GM08714 (cell line): ENCODE data around the gene MAP1LC3B.

Experiments used
- H3K4me3 ChIP-seq: fragments of 200-500 bp; sonication (Bioruptor generic); 2 replicates; pipeline ENCODE4 v1.5.1; 2014; ENCODE audit warnings: mild to moderate bottlenecking, low read length, inconsistent platforms
- ZNF274 ChIP-seq: IDR thresholded peaks from 2 replicates; pipeline ENCODE4 v1.6.1; 2012; ENCODE audit warnings: mild to moderate bottlenecking, low read depth, low read length

Gene MAP1LC3B

GRCh38 chr16:87435372-87436224, 43.5 kb downstream of the MAP1LC3B start:
- H3K4me3 ChIP-seq = no peak overlapping the region
- no peak for TF ChIP-seq ZNF274

DNA sequence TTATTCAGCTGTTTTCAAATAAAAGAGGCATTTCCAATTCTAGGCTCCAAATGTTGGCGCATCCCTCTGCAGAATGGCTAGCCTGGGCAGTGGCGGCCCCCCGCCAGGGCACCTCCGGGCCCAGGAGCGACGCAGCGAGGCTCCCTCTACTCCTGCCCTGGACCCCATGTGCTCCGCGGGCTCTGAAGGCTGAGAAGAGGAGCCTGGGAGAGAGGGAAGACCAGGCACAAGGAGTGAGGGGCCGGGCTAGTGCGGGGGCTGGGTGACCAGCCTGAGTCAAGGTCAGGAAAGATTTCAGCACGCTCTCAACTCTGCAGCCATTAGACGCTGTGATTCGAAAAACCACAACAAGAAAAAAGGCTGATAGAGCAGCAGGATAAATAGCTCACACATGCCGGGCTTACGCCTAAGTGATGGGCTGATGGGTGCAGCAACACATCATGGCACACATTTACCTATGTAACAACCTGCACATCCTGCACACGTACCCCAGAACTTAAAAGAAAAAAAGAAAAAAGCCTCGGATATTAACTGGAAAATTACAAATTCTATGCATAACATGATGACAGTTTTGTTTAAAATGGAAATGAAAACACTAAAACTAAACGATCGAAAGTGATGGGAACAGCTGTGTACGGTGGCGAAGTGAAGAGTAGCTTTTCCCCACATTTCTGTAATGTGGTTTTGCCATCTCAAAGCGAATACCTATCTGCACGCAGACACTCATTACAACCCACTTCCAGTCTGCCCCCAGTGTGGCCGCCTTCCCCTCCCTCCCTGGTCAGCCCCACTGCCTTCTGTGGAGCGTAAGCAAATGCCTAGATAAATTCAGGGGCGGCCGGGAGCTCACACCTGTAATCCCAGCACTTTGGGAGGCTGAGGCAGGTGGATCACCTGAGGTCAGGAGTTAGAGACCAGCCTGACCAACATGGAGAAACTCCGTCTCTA, 44.4 kb downstream of the MAP1LC3B start:
- TF ChIP-seq ZNF274 = no peak
- no peak overlapping the region for H3K4me3 ChIP-seq

DNA sequence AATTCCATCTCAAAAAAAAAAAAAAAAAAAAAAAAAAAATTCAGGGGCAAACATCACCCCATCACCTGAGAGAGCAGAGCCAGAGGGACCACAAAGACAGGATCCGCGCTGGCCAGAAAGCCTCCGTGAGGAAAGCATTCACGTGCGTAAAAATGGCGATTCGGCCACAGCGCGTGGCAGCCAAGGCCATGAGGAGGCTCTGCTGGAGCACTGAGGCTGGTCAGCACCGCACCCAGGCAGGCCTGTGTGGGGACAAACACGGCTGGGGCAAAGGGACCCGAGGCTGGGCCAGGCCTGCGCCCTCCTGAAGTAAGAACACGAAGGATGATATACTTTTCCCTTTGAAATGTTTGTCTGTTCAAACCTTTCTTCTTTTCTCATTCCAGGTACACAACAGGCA, 45.2 kb downstream of the MAP1LC3B start:
- TF ChIP-seq ZNF274 = no peak
- H3K4me3 ChIP-seq = no peak overlapping the region

- TF ChIP-seq ZNF274 = no peak
- no peak overlapping the region for H3K4me3 ChIP-seq
These were observed 45.9 kb downstream of the MAP1LC3B start for GRCh38 chr16:87437911-87438610.

GRCh38 chr16:87438611-87438985, 46.5 kb downstream of the MAP1LC3B start:
- no peak overlapping the region for H3K4me3 ChIP-seq
- no peak for TF ChIP-seq ZNF274

DNA sequence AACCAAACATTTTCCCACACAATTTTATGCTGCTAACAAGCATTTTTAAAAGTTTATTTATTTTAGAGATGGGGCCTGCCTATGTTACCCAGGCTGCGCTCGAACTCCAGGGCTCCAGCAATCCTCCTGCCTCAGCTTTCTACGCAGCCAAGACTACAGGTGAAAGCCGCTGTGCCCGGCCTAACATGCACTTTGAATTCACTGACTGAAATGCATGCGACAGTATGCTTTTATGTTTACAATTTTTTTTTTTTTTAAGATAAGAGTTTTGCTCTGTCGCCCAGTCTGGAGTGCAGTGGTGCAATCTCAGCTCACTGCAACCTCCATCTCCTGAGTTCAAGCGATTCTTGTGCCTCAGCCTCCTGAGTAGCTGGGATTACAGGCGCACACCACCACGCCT, 47.8 kb downstream of the MAP1LC3B start:
- H3K4me3 ChIP-seq = no peak overlapping the region
- no peak for TF ChIP-seq ZNF274

DNA sequence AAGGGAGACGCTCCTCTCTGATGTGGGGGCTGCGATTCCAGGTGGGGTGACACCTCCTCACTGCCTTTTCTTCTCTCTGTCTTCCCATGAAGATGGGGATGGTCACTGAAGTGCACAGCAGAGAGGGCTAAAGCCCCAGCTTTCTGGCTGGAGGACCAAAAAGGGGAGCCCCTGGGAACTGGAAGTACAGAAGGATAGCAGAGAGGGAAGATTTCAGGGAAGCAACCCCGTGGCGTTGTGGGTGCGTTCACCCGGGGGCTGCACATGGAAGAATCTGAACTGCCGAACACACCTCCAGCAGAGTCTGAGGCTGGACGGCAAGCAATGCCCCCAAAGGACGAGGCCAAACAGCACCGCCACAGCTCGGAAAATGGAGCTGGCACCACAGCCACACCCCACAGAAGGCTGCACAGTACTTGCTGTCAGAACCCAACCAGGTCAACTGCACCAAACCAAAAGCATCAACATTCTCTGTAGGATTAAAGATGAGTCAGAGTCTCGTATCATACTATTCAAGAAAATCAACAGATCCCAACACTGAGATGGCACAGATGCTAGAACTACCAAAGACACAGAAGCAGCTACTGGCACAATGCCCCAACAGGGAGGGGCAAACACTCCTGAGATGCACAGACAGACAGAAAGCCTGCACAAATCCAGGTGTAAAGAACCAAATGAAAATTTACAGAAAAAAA, 49.9 kb downstream of the MAP1LC3B start:
- TF ChIP-seq ZNF274 = no peak
- H3K4me3 ChIP-seq = no peak overlapping the region

DNA sequence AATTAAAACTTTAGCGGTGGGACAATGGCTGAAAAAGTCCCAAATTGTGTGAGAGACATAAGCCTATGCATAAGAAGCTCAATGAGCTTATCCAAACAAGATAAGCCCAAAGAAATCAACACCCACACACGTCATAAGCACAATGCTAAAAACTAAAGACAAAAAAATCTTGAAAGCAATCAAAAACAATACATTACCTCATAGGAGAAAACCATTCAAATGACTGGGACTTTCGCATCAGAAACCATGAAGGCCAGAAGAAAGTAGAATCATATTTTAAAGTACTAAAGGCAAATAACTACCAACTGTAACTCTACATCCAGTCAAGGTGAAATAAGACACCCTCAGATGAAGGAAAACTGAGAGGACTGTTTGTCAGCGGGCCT, 50.4 kb downstream of the MAP1LC3B start:
- no peak overlapping the region for H3K4me3 ChIP-seq
- TF ChIP-seq ZNF274 = no peak

GRCh38 chr16:87443016-87443415, 50.9 kb downstream of the MAP1LC3B start:
- no peak overlapping the region for H3K4me3 ChIP-seq
- TF ChIP-seq ZNF274 = no peak

DNA sequence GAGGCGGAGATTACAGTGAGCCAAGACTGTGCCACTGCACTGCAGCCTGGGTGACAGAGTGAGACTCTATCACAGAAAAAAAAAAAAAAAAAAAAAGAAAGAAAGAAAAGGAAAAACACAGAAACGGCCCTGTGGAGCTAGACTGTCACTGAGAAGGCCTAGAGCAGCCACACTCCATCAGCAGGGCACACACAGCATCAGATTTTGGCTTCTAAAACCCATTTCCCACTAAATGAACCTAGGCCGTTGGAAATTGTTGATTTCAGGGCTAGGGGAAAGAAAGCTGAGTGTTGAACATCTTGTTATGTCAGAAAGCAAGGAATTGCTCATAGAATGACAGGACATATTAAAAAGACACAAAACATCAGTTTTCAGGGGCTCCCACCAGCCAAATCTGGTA, 51.8 kb downstream of the MAP1LC3B start:
- H3K4me3 ChIP-seq = no peak overlapping the region
- TF ChIP-seq ZNF274 = no peak

GRCh38 chr16:87445486-87445885, 53.4 kb downstream of the MAP1LC3B start:
- TF ChIP-seq ZNF274 = no peak
- H3K4me3 ChIP-seq = no peak overlapping the region

DNA sequence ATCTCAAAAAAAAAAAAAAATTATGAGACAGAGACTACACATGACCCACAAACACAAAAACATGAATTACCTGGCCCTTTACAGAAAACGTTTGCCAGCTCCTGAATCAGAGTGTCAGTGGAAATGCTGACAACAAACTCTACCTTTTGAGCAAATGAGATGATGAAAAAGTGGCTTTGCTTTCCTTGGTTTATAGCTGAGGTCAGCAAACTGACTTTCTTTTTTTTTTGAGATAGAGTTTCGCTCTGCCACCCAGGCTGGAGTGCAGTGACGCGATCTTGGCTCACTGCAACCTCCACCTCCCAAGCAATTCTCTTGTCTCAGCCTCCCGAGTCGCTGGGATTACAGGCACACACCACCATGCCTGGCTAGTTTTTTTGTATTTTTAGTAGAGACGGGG, 54.3 kb downstream of the MAP1LC3B start:
- TF ChIP-seq ZNF274 = no peak
- no peak overlapping the region for H3K4me3 ChIP-seq

- TF ChIP-seq ZNF274 = no peak
- no peak overlapping the region for H3K4me3 ChIP-seq
These were observed 55.2 kb downstream of the MAP1LC3B start for GRCh38 chr16:87447323-87447722.

DNA sequence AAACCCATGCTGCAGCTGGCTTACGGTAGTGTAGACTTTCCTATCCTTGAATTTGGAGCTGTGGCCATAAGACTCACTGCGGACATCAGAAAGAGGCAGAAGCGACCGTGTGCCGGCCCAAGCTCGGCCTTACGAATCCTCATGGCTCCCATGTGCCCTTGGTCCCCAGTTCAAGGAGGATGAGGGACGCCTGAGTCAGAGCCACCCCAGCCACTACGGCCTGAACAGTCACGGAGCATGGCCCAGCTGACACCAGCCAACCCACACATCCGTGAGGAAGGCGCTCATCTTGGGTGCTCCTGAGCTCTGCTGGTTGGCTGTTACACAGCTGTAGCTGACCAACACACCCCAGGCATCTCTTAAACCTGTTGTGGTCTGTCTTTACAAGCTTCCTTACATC, 56.7 kb downstream of the MAP1LC3B start:
- TF ChIP-seq ZNF274 = no peak
- no peak overlapping the region for H3K4me3 ChIP-seq
